ENCODE results near the gene PPP1R8. TPM values are rescaled to one million over a fixed set of nuclear protein-coding genes. Genes with fewer than 3 reads are reported as not detected.

PPP1R8 gene
- total and polyA plus RNA-seq, 4 donors, result 3.1 to 20.5 (median 17.5) TPM

GRCh38 chr1:27835501-27835900 lies 4.9 kb downstream of the PPP1R8 start:
- no peak for TF ChIP-seq FOXA1 (IDR thresholded peaks at IDR 0.05)
- TF ChIP-seq FOXA2 (IDR thresholded peaks at IDR 0.05), result no peak
- no peak for TF ChIP-seq TAF1 (conservative IDR thresholded peaks at IDR 0.05)
- no peak for TF ChIP-seq YY1 (IDR thresholded peaks at IDR 0.05)
- TF ChIP-seq REST (IDR thresholded peaks at IDR 0.05), result no peak
- TF ChIP-seq JUND (IDR thresholded peaks at IDR 0.05), result no peak
- TF ChIP-seq RAD21 (IDR thresholded peaks at IDR 0.05), result no peak
- TF ChIP-seq MAX (IDR thresholded peaks at IDR 0.05), result no peak
- TF ChIP-seq RXRA (IDR thresholded peaks at IDR 0.05), result no peak
- TF ChIP-seq ATF3 (IDR thresholded peaks at IDR 0.05), result no peak
- TF ChIP-seq HNF4A (conservative IDR thresholded peaks at IDR 0.05), result no peak
- TF ChIP-seq EGR1 (IDR thresholded peaks at IDR 0.05; ENCODE audit: low read depth in 2 of 2), result no peak
- no peak for TF ChIP-seq SP1 (IDR thresholded peaks at IDR 0.05)
- no peak for TF ChIP-seq HNF4G (IDR thresholded peaks at IDR 0.05)
- TF ChIP-seq GABPA (IDR thresholded peaks at IDR 0.05 in 1 of 2, conservative IDR thresholded peaks at IDR 0.05 in 1 of 2), result no peak
- no peak for TF ChIP-seq NR2F2 (IDR thresholded peaks at IDR 0.05)
- no peak for TF ChIP-seq ZBTB33 (IDR thresholded peaks at IDR 0.05)
- no peak for TF ChIP-seq CTCF (IDR thresholded peaks at IDR 0.05; ENCODE audit: low read depth, low read length, missing input control)
- H3K4me3 ChIP-seq (ENCODE audit: low read depth in 1 of 3, low read length in 3 of 3), result no peak overlapping the region
- peaks cover 0 to 17% (median 13%) of the 10 kb centered on the region in 4 donors for H3K4me1 ChIP-seq (ENCODE audit: control insufficient read depth in 4 of 4, insufficient read depth in 4 of 4, low read length in 3 of 4)
- no peak for DNase-seq (ENCODE audit: low spot score)
- H3K27me3 ChIP-seq (ENCODE audit: control insufficient read depth in 4 of 4, insufficient read depth in 4 of 4, low read length in 3 of 4), result no peaks in the 10 kb centered on the region
- H3K9me3 ChIP-seq (ENCODE audit: control insufficient read depth in 4 of 4, low read length in 3 of 4), result no peaks in the 10 kb centered on the region
- H3K36me3 ChIP-seq (ENCODE audit: control insufficient read depth in 4 of 4, insufficient read depth in 3 of 4, low read depth in 1 of 4, low read length in 3 of 4), result peaks cover 2 to 27% (median 18%) of the 10 kb centered on the region in 4 donors
- 99% methylated on average over 1 of the region's 1 CpG for WGBS
- H3K9ac ChIP-seq (ENCODE audit: low read depth in 1 of 2, low read length in 2 of 2), result no peak overlapping the region
- no peak overlapping the region for H3K27ac ChIP-seq (ENCODE audit: low read depth in 1 of 2, low read length in 2 of 2)
